Liver (tissue), 3 donors: ENCODE measurements around the gene MAPK8.

Experiments
- EGR1 ChIP-seq, 2 donors: IDR thresholded peaks; 2 replicates each; pipeline ENCODE4 v1.6.1; 2016 to 2018; ENCODE audit warnings: antibody characterized with exemption in 2 of 2, low read depth in 2 of 2
- FOXA1 ChIP-seq: IDR thresholded peaks from 2 replicates; pipeline ENCODE4 v1.6.1; 2016; ENCODE audit warnings: antibody characterized with exemption
- GABPA ChIP-seq, 2 donors: IDR thresholded peaks in 1 of 2; conservative IDR thresholded peaks in 1 of 2; 2 replicates each; pipeline ENCODE4 v1.6.1; 2016; ENCODE audit warnings: antibody characterized with exemption in 2 of 2, mild to moderate bottlenecking in 1 of 2, moderate library complexity in 1 of 2
- JUND ChIP-seq, 2 donors: IDR thresholded peaks; 2 replicates each; pipeline ENCODE4 v1.6.1; 2016; ENCODE audit warnings: antibody characterized with exemption in 2 of 2
- NR2F2 ChIP-seq: IDR thresholded peaks from 2 replicates; pipeline ENCODE4 v1.6.1; 2016; ENCODE audit warnings: antibody characterized with exemption
- RAD21 ChIP-seq, 2 donors: IDR thresholded peaks; 2 replicates each; pipeline ENCODE4 v1.6.1; 2016; ENCODE audit warnings: antibody characterized with exemption in 2 of 2, mild to moderate bottlenecking in 2 of 2
- SP1 ChIP-seq: IDR thresholded peaks from 2 replicates; pipeline ENCODE4 v1.6.1; 2018; ENCODE audit warnings: antibody characterized with exemption, mild to moderate bottlenecking
- TAF1 ChIP-seq: conservative IDR thresholded peaks from 2 replicates; pipeline ENCODE4 v1.6.1; 2016; ENCODE audit warnings: antibody characterized with exemption, mild to moderate bottlenecking
- TF ChIP-seq, protein P1 (sequence below): fragments of 150-350 bp; IDR thresholded peaks from 2 replicates; pipeline ENCODE4 v1.5.1; 2017; ENCODE audit warnings: improper control_type of control experiment, low read depth, low read length; ENCODE audit not compliant: missing input control
- TF ChIP-seq, protein P2 (sequence below): IDR thresholded peaks from 2 replicates; pipeline ENCODE4 v1.6.1; 2016; ENCODE audit warnings: antibody characterized with exemption, mild to moderate bottlenecking
- TF ChIP-seq, protein P3 (sequence below): IDR thresholded peaks from 2 replicates; pipeline ENCODE4 v1.6.1; 2016; ENCODE audit warnings: antibody characterized with exemption
- TF ChIP-seq, protein P4 (sequence below): IDR thresholded peaks from 2 replicates; pipeline ENCODE4 v1.6.1; 2016; ENCODE audit warnings: antibody characterized with exemption
- donor health status: healthy.
- donor health status: healthy.

DNA sequence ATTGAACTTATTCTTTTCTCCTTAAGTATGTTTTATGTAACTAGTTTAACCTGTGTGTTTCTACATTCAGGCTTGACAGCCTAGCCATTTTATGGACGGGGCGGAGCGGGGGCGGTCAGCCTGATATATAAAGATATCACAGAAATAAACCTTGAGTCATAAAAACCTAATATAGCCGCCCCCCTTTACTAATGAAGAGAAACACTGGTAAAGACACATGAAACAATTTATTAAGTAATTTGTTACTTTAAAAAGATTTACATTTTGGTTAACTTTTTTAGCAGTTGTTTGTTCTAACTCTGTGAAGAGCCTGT, 84.0 kb downstream of the MAPK8 start:
- TF ChIP-seq, protein P1, sequence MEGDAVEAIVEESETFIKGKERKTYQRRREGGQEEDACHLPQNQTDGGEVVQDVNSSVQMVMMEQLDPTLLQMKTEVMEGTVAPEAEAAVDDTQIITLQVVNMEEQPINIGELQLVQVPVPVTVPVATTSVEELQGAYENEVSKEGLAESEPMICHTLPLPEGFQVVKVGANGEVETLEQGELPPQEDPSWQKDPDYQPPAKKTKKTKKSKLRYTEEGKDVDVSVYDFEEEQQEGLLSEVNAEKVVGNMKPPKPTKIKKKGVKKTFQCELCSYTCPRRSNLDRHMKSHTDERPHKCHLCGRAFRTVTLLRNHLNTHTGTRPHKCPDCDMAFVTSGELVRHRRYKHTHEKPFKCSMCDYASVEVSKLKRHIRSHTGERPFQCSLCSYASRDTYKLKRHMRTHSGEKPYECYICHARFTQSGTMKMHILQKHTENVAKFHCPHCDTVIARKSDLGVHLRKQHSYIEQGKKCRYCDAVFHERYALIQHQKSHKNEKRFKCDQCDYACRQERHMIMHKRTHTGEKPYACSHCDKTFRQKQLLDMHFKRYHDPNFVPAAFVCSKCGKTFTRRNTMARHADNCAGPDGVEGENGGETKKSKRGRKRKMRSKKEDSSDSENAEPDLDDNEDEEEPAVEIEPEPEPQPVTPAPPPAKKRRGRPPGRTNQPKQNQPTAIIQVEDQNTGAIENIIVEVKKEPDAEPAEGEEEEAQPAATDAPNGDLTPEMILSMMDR = no peak
- TF ChIP-seq, protein P2, sequence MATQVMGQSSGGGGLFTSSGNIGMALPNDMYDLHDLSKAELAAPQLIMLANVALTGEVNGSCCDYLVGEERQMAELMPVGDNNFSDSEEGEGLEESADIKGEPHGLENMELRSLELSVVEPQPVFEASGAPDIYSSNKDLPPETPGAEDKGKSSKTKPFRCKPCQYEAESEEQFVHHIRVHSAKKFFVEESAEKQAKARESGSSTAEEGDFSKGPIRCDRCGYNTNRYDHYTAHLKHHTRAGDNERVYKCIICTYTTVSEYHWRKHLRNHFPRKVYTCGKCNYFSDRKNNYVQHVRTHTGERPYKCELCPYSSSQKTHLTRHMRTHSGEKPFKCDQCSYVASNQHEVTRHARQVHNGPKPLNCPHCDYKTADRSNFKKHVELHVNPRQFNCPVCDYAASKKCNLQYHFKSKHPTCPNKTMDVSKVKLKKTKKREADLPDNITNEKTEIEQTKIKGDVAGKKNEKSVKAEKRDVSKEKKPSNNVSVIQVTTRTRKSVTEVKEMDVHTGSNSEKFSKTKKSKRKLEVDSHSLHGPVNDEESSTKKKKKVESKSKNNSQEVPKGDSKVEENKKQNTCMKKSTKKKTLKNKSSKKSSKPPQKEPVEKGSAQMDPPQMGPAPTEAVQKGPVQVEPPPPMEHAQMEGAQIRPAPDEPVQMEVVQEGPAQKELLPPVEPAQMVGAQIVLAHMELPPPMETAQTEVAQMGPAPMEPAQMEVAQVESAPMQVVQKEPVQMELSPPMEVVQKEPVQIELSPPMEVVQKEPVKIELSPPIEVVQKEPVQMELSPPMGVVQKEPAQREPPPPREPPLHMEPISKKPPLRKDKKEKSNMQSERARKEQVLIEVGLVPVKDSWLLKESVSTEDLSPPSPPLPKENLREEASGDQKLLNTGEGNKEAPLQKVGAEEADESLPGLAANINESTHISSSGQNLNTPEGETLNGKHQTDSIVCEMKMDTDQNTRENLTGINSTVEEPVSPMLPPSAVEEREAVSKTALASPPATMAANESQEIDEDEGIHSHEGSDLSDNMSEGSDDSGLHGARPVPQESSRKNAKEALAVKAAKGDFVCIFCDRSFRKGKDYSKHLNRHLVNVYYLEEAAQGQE = no peak
- TF ChIP-seq JUND (IDR thresholded peaks at IDR 0.05) (no peak), TAF1 (no peak), GABPA (IDR thresholded peaks at IDR 0.05 in 1 of 2, conservative IDR thresholded peaks at IDR 0.05 in 1 of 2) (no peak), RAD21 (IDR thresholded peaks at IDR 0.05) (no peak), NR2F2 (no peak), EGR1 (IDR thresholded peaks at IDR 0.05; ENCODE audit: low read depth in 2 of 2) (no peak), FOXA1 (no peak), SP1 (no peak)
- TF ChIP-seq, protein P3, sequence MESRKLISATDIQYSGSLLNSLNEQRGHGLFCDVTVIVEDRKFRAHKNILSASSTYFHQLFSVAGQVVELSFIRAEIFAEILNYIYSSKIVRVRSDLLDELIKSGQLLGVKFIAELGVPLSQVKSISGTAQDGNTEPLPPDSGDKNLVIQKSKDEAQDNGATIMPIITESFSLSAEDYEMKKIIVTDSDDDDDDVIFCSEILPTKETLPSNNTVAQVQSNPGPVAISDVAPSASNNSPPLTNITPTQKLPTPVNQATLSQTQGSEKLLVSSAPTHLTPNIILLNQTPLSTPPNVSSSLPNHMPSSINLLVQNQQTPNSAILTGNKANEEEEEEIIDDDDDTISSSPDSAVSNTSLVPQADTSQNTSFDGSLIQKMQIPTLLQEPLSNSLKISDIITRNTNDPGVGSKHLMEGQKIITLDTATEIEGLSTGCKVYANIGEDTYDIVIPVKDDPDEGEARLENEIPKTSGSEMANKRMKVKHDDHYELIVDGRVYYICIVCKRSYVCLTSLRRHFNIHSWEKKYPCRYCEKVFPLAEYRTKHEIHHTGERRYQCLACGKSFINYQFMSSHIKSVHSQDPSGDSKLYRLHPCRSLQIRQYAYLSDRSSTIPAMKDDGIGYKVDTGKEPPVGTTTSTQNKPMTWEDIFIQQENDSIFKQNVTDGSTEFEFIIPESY = no peak
- TF ChIP-seq, protein P4, sequence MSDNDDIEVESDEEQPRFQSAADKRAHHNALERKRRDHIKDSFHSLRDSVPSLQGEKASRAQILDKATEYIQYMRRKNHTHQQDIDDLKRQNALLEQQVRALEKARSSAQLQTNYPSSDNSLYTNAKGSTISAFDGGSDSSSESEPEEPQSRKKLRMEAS = no peak
